H54 (cell line): ENCODE results near the gene DOCK8.

Source experiments
- DNase-seq: peaks from one replicate; pipeline ENCODE4 v3.0.0; 2011; ENCODE audit warnings: low spot score, mixed read lengths; ENCODE audit not compliant: insufficient read length
- FAIRE-seq: peaks from 3 replicates; lab custom pipeline; 2011; peaks lifted over from hg19 to GRCh38; lab: Jason Lieb, UNC
- POLR2A ChIP-seq: IDR thresholded peaks from 2 replicates; pipeline ENCODE4 v1.6.1; 2011; ENCODE audit warnings: low read depth, mild to moderate bottlenecking, low read length

DOCK8 gene

GRCh38 chr9:248278-248961 is 33.8 kb downstream of the DOCK8 start:
- TF ChIP-seq POLR2A = no peak
- DNase-seq = no peak
- FAIRE-seq = no peak

- FAIRE-seq = no peak
- TF ChIP-seq POLR2A = no peak
- DNase-seq = no peak
Observed at GRCh38 chr9:249025-249424, 34.4 kb downstream of the DOCK8 start.

GRCh38 chr9:250039-250438 is 35.4 kb downstream of the DOCK8 start:
- FAIRE-seq (no peak), DNase-seq (no peak)
- no peak for TF ChIP-seq POLR2A

- TF ChIP-seq POLR2A = no peak
Observed at GRCh38 chr9:250625-251024, 36.0 kb downstream of the DOCK8 start.

GRCh38 chr9:251398-251797 is 36.7 kb downstream of the DOCK8 start:
- DNase-seq (no peak), FAIRE-seq (no peak)
- no peak for TF ChIP-seq POLR2A

More at GRCh38 chr9:250625-251024, 36.0 kb downstream of the DOCK8 start:
- no peak for FAIRE-seq
- DNase-seq = no peak

GRCh38 chr9:253539-253938 is 38.9 kb downstream of the DOCK8 start:
- no peak for DNase-seq
- no peak for TF ChIP-seq POLR2A
- FAIRE-seq = no peak

GRCh38 chr9:254516-254915 is 39.9 kb downstream of the DOCK8 start:
- FAIRE-seq = no peak
- no peak for TF ChIP-seq POLR2A
- no peak for DNase-seq

GRCh38 chr9:257957-258356 is 43.3 kb downstream of the DOCK8 start:
- FAIRE-seq = no peak
- TF ChIP-seq POLR2A = no peak
- no peak for DNase-seq

GRCh38 chr9:259405-260404 is 45.0 kb downstream of the DOCK8 start:
- no peak for TF ChIP-seq POLR2A
- FAIRE-seq = no peak
- DNase-seq = no peak

- FAIRE-seq = no peak
Observed at GRCh38 chr9:264231-264630, 49.6 kb downstream of the DOCK8 start.

GRCh38 chr9:265209-265870 is 50.7 kb downstream of the DOCK8 start:
- FAIRE-seq (no peak), DNase-seq (no peak)
- TF ChIP-seq POLR2A = no peak

More at GRCh38 chr9:264231-264630, 49.6 kb downstream of the DOCK8 start:
- TF ChIP-seq POLR2A = no peak
- no peak for DNase-seq

GRCh38 chr9:266228-266627 is 51.6 kb downstream of the DOCK8 start:
- FAIRE-seq (no peak), DNase-seq (no peak)
- TF ChIP-seq POLR2A = no peak

GRCh38 chr9:268616-269015 is 54.0 kb downstream of the DOCK8 start:
- DNase-seq (no peak), FAIRE-seq (no peak)
- no peak for TF ChIP-seq POLR2A

GRCh38 chr9:269081-269711 is 54.5 kb downstream of the DOCK8 start:
- no peak for TF ChIP-seq POLR2A
- FAIRE-seq (no peak), DNase-seq (no peak)
